ENCODE measurements around the gene LENEP. TPM values are rescaled to one million over a fixed set of nuclear protein-coding genes. Genes with fewer than 3 reads are reported as not detected.

The LENEP gene
- total RNA-seq, 2 donors from 2014 or later, result not detected

DNA sequence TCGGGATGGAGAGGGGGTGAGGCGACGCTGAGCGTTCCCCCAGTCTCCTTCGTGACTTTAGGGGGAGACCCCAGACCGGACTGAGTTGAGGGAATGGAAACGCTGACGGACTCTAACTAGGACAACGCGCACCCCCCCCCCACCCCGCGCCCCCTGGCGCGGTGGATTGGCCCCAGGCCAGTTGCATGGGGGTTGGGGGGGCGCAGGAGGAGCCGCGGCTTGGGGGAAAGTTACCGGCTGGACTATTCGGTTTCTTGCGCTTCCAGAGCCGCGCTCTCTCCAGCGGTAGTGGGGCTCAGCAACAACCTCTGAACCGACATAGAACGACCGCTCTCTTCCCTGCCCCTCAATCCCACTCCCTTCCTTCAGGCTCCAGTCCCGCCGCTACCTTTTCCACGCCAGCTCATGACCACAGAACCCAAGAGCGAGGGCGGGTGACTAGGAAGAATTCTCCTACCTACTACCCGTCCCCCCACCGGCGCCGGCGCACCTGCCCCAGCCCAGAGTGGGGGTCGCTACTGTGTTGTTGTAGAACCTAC, 9.9 kb downstream of the LENEP start:
- no peaks in the 10 kb centered on the region for H3K9me3 ChIP-seq
- H3K4me3 ChIP-seq, result peak overlapping the region; percentile 87 to 92
- H3K27me3 ChIP-seq, result no peaks in the 10 kb centered on the region
- TF ChIP-seq, protein P1, sequence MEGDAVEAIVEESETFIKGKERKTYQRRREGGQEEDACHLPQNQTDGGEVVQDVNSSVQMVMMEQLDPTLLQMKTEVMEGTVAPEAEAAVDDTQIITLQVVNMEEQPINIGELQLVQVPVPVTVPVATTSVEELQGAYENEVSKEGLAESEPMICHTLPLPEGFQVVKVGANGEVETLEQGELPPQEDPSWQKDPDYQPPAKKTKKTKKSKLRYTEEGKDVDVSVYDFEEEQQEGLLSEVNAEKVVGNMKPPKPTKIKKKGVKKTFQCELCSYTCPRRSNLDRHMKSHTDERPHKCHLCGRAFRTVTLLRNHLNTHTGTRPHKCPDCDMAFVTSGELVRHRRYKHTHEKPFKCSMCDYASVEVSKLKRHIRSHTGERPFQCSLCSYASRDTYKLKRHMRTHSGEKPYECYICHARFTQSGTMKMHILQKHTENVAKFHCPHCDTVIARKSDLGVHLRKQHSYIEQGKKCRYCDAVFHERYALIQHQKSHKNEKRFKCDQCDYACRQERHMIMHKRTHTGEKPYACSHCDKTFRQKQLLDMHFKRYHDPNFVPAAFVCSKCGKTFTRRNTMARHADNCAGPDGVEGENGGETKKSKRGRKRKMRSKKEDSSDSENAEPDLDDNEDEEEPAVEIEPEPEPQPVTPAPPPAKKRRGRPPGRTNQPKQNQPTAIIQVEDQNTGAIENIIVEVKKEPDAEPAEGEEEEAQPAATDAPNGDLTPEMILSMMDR (IDR thresholded peaks at IDR 0.05), result no peak
- peaks cover 0 to 65% of the 10 kb centered on the region in 2 donors for H3K4me1 ChIP-seq
- H3K27ac ChIP-seq, result peak overlapping the region; percentile 98 to 99
- no peaks in the 10 kb centered on the region for H3K36me3 ChIP-seq
- no peak for DNase-seq (ENCODE audit: low spot score)

DNA sequence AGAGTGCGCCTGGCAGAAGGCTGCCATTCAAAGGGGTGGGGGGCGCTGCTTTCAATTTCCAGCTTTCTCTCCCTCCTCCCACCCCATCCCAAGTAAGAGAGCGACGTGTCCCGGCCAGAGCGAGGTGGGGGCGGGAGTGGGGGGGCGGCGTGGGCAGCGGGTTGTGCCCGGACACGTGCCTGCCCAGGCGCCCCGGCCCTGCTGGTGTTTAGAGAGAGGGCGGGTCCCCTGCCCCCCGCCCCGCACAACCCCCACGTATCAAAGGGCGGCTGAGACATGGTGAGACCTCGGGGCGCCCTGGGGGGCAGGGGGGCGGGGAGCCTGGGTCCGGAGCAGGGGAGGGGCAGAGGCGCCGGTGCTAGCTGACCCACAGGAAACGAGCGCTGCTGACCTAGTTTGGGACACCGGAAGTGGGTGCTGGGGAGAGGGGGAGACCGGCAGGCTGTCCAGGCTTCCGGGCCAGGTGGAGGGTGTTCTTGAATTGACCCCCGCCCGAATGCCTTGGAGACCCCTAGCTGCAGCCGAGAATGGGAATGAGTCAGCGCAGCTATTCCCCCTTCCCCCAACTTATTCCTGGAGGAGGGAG, 10.5 kb downstream of the LENEP start:
- Histone ChIP-seq H3K9me3 (no peaks in the 10 kb centered on the region), H3K27me3 (no peaks in the 10 kb centered on the region), H3K4me3 (peak overlapping the region; percentile 87 to 92), H3K4me1 (peaks cover 0 to 68% of the 10 kb centered on the region in 2 donors), H3K27ac (peak overlapping the region; percentile 98 to 99), H3K36me3 (no peaks in the 10 kb centered on the region)
- TF ChIP-seq, protein P1 (IDR thresholded peaks at IDR 0.05), result no peak
- peak; percentile 79 for DNase-seq (ENCODE audit: low spot score)

DNA sequence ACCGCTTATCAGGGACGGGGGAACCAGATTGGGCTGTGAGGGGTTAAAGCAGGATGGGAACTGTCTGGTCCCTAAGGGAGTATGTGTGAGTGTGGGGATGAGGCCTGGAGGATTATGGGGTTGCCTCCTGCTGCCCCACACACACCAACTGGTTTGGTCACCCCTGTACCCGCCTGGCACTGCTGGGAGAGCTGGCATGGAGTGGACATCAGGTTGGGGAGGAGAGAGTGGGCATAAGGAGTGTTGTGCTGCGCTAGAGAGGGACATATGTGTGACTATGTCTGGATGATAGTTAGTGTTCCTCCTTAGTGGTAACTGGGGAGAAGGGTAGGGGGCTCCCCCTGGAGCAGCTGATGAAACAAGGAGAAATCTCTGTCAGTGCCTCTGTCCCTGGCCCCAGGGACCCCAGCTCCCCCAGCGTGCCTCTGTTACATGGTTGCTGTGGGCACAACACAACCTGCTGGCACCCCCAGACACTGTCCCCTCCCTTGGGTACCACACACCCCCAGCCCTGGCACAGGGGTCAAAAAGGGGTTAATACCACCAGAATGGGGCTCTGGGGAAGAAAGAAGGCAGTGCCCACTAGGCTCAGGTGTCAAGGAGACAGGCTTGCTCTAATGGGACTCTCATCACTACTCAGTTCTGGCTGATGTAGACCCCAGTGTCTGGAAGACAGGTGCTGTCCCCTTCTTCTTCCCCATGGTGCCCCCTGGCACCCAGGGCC, 11.1 kb downstream of the LENEP start:
- peak overlapping the region; percentile 87 to 92 for H3K4me3 ChIP-seq
- peaks cover 0 to 68% of the 10 kb centered on the region in 2 donors for H3K4me1 ChIP-seq
- H3K27ac ChIP-seq, result peak overlapping the region; percentile 98 to 99
- no peaks in the 10 kb centered on the region for H3K36me3 ChIP-seq
- TF ChIP-seq, protein P1 (IDR thresholded peaks at IDR 0.05), result no peak
- no peaks in the 10 kb centered on the region for H3K27me3 ChIP-seq
- no peak for DNase-seq (ENCODE audit: low spot score)
- no peaks in the 10 kb centered on the region for H3K9me3 ChIP-seq

DNA sequence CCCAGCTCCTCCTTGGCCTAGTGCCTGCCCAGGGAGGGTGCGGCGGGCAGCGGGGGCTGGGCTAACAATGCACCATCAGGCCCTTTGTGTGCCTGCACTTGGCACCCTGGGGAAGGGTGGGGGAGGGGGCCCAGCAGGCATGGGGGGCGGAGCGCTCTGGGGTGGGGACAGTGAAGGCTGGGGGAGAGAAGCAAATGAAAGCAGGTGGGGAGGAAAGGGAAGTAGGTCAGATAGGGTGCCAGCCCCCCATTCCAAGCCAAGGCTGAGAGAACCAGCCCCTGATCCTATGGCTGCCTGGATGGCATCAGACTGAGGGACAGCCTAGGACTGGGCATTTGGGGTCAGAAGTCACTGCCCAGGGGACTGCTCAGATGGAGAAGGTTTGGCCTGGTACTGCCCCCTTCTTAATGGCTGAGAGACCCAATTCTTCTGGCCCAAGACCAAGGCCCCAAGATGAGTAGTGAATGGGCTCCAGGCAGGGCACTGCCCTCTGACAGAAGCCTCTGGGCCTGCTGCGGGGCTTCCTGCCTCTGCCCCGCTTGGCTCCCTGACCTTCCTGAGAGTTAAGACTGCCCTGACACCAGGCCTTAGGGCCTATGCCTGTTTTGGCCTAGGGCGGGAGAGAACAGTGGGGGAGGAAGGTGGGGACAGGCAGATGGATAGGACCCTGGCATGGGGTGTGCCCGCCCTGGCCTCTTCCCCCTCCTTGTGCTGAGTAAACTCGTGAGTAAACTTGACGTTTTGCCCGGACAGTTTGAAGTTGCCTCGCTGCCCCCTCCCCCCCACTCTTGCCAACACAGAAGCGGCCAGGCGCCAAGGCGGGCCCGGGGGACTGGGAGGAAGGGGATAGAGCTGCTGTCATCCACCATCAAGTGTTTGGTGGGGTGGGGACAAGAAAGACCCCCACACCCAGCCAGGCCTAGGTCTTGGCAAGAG, 12.0 kb downstream of the LENEP start:
- peak overlapping the region in 1 of 2 donors; percentile 87 for H3K4me3 ChIP-seq
- H3K4me1 ChIP-seq, result peaks cover 0 to 68% of the 10 kb centered on the region in 2 donors
- no peaks in the 10 kb centered on the region for H3K36me3 ChIP-seq
- peak; percentile 84 for DNase-seq (ENCODE audit: low spot score)
- no peaks in the 10 kb centered on the region for H3K27me3 ChIP-seq
- peak overlapping the region; percentile 98 to 99 for H3K27ac ChIP-seq
- TF ChIP-seq, protein P1 (IDR thresholded peaks at IDR 0.05), result no peak
- no peaks in the 10 kb centered on the region for H3K9me3 ChIP-seq

DNA sequence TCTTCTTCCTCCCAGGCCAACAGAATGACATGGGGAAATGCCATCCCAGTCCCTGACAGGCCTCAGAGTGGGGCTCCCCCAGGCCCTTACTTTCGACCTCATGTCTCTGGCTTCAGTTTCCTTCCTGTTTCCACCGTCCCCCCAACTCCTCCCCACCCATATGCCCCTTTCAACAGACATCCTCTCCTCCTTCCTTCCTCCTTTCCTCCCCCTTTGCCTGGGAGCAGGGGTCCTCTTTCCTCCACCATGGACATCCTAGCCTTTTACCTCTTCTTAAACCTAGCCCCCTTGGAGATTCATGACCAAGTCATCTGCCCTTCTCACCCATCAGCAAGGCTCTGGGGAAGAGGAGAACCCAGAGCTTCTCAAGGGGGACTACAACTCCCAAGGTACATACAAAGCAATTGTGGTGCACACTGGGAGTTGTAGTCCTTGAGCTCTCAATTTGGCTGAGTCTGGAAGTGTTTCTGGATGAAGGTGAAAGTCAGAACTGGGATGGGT, 13.3 kb downstream of the LENEP start:
- Histone ChIP-seq H3K27ac (peak overlapping the region; percentile 98 to 99), H3K4me1 (peaks cover 0 to 80% of the 10 kb centered on the region in 2 donors), H3K4me3 (no peak overlapping the region), H3K9me3 (no peaks in the 10 kb centered on the region), H3K36me3 (no peaks in the 10 kb centered on the region), H3K27me3 (no peaks in the 10 kb centered on the region)
- DNase-seq (ENCODE audit: low spot score), result no peak
- TF ChIP-seq, protein P1 (IDR thresholded peaks at IDR 0.05), result no peak
